Ishikawa (cell line): Measurements from ENCODE around the gene IQCM.

Experiments used
- CREB1 ChIP-seq: IDR thresholded peaks from 2 replicates; pipeline ENCODE4 v1.6.1; 2012; ENCODE audit warnings: low read depth
- EGR1 ChIP-seq: IDR thresholded peaks from 2 replicates; pipeline ENCODE4 v1.6.1; 2012
- EP300 ChIP-seq: IDR thresholded peaks from 2 replicates; pipeline ENCODE4 v1.6.1; 2012; ENCODE audit warnings: borderline replicate concordance
- FOXM1 ChIP-seq: IDR thresholded peaks from 2 replicates; pipeline ENCODE4 v1.6.1; 2012; ENCODE audit warnings: low read depth, borderline replicate concordance
- RAD21 ChIP-seq: IDR thresholded peaks from 2 replicates; pipeline ENCODE4 v1.6.1; 2012; ENCODE audit warnings: low read depth
- TAF1 ChIP-seq: IDR thresholded peaks from 2 replicates; pipeline ENCODE4 v1.6.1; 2012; ENCODE audit warnings: low read depth, mild to moderate bottlenecking
- TCF12 ChIP-seq: IDR thresholded peaks from 2 replicates; pipeline ENCODE4 v1.6.1; 2012; ENCODE audit warnings: low read depth
- TEAD4 ChIP-seq: IDR thresholded peaks from 2 replicates; pipeline ENCODE4 v1.6.1; 2012
- YY1 ChIP-seq: IDR thresholded peaks from 2 replicates; pipeline ENCODE4 v1.6.1; 2012; ENCODE audit warnings: low read depth
- TF ChIP-seq, protein P1 (sequence below): IDR thresholded peaks from 2 replicates; pipeline ENCODE4 v1.6.1; 2012; ENCODE audit warnings: low read depth, mild to moderate bottlenecking
- TF ChIP-seq, protein P2 (sequence below): IDR thresholded peaks from 2 replicates; pipeline ENCODE4 v1.6.1; 2012

DNA sequence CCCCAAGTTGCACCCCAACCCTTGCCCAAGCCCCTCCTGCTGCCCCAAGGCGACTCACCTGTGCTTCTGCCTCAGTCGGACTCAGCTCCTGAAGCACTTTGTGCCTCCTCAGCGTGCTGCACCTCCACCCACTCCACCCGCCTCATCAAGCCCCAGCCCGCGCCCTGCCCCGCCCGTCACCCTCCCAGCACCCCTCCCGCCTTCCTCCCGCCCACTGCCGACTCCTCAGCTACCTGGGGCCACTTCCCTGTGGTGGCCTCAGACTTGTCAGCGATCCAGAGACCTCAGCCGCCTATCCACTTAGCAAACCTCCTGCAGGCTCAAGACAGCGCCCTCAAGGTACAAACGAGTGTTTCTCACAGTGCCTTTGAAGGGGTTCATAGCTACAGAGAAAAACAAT is 19.6 kb upstream of the IQCM start:
- TF ChIP-seq CREB1, result no peak
- TF ChIP-seq EP300, result no peak
- TF ChIP-seq YY1, result no peak
- TF ChIP-seq, protein P1, sequence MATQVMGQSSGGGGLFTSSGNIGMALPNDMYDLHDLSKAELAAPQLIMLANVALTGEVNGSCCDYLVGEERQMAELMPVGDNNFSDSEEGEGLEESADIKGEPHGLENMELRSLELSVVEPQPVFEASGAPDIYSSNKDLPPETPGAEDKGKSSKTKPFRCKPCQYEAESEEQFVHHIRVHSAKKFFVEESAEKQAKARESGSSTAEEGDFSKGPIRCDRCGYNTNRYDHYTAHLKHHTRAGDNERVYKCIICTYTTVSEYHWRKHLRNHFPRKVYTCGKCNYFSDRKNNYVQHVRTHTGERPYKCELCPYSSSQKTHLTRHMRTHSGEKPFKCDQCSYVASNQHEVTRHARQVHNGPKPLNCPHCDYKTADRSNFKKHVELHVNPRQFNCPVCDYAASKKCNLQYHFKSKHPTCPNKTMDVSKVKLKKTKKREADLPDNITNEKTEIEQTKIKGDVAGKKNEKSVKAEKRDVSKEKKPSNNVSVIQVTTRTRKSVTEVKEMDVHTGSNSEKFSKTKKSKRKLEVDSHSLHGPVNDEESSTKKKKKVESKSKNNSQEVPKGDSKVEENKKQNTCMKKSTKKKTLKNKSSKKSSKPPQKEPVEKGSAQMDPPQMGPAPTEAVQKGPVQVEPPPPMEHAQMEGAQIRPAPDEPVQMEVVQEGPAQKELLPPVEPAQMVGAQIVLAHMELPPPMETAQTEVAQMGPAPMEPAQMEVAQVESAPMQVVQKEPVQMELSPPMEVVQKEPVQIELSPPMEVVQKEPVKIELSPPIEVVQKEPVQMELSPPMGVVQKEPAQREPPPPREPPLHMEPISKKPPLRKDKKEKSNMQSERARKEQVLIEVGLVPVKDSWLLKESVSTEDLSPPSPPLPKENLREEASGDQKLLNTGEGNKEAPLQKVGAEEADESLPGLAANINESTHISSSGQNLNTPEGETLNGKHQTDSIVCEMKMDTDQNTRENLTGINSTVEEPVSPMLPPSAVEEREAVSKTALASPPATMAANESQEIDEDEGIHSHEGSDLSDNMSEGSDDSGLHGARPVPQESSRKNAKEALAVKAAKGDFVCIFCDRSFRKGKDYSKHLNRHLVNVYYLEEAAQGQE, result no peak
- no peak for TF ChIP-seq EGR1
- no peak for TF ChIP-seq FOXM1
- no peak for TF ChIP-seq RAD21
- TF ChIP-seq TEAD4, result no peak
- no peak for TF ChIP-seq TCF12
- no peak for TF ChIP-seq TAF1
- TF ChIP-seq, protein P2, sequence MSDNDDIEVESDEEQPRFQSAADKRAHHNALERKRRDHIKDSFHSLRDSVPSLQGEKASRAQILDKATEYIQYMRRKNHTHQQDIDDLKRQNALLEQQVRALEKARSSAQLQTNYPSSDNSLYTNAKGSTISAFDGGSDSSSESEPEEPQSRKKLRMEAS, result no peak
